ENCODE data around the gene SRXN1.

DNA sequence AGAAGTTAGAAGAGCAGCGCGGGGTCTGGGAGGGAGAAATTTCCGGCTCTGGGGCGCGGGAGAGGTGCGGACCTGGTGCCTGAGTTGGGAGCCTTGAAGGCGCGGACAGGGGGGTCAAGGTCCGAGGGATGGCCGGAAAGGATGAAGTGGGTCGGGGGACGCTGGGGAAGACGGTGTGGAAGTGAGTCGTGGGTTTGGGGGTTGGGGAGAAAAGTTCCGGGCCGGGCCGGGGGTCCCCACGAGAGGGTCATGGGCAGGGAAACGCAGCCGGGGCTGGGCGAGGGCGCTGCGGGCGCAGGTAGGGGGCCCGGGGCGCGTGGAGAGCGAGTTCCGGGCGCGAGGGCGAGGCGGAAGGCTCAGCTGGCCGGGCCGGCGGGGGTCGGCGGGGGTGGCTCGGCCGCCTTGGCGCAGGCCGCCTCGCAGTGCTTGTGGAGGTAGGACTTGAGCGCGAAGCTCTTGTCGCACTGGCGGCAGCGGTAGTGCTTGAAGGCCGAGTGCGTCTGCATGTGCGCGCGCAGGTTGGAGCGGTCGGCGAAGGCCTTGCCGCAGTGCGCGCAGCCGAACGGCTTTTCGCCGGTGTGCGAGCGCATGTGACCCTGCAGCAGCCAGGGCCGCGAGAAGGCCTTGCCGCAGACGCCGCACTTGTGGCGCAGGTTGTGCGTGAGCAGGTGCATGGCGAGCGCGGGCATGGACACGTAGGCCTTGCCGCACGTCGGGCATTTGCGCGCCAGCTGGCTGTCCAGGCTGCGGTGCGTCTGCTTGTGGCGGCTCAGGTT lies 10.5 kb upstream of the SRXN1 start:
- TF ChIP-seq, protein P1, sequence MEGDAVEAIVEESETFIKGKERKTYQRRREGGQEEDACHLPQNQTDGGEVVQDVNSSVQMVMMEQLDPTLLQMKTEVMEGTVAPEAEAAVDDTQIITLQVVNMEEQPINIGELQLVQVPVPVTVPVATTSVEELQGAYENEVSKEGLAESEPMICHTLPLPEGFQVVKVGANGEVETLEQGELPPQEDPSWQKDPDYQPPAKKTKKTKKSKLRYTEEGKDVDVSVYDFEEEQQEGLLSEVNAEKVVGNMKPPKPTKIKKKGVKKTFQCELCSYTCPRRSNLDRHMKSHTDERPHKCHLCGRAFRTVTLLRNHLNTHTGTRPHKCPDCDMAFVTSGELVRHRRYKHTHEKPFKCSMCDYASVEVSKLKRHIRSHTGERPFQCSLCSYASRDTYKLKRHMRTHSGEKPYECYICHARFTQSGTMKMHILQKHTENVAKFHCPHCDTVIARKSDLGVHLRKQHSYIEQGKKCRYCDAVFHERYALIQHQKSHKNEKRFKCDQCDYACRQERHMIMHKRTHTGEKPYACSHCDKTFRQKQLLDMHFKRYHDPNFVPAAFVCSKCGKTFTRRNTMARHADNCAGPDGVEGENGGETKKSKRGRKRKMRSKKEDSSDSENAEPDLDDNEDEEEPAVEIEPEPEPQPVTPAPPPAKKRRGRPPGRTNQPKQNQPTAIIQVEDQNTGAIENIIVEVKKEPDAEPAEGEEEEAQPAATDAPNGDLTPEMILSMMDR (IDR thresholded peaks at IDR 0.05): no peak
- no peak for TF ChIP-seq POLR2A (IDR thresholded peaks at IDR 0.05)
